HG03159 (cell line): ENCODE data around the gene TNFAIP6.
"Not testable (repeated sequence)": the region's sequence is repeated elsewhere in the genome, so short reads cannot be mapped to it uniquely, and the experiment has no call there.

Experiments
- ATAC-seq: cut with Tn5 transposase; IDR thresholded peaks from one replicate; pipeline ENCODE4 v1.9.1; 2021; ENCODE audit warnings: mild to moderate bottlenecking, moderate library complexity; ENCODE audit not compliant: unreplicated experiment

TNFAIP6 gene, protein sequence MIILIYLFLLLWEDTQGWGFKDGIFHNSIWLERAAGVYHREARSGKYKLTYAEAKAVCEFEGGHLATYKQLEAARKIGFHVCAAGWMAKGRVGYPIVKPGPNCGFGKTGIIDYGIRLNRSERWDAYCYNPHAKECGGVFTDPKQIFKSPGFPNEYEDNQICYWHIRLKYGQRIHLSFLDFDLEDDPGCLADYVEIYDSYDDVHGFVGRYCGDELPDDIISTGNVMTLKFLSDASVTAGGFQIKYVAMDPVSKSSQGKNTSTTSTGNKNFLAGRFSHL

DNA sequence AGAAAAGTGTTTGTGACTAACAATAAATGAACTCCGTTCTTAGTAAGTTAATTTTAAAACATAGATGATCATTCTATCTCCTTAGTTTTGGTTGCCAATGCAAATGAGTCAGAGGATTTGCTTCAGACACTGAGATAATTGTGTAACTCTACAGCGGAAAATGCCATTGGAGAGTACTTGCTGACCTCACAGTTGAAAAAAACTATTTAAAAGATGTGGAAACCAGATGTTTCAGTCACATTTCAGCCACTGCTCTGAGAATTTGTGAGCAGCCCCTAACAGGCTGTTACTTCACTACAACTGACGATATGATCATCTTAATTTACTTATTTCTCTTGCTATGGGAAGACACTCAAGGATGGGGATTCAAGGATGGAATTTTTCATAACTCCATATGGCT is at the start of gene TNFAIP6:
TNFAIP6 (plus strand) TSS at position 234 of the 400 bp plus-strand sequence; CDS start at position 309, 75 bp downstream.
- no peak for ATAC-seq

DNA sequence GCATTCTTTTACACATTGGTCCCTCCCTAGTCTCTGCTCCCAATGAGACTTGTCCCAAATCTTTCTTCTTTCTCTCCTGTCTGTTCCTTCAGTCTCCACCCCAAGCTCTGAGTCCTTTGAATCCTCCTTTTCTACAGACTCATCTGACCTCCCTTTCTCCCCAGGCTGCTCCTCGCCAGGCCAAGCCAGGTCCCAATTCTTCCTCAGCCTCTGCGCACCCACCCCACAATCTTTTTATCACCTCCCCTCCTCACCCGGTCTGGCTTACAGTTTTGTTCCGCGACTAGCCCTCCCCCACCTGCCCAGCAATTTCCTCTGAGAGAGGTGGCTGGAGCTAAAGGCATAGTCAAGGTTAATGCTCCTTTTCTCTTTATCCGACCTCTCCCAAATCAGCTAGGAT is 47.1 kb upstream of the TNFAIP6 start:
- not testable (repeated sequence) for ATAC-seq

DNA sequence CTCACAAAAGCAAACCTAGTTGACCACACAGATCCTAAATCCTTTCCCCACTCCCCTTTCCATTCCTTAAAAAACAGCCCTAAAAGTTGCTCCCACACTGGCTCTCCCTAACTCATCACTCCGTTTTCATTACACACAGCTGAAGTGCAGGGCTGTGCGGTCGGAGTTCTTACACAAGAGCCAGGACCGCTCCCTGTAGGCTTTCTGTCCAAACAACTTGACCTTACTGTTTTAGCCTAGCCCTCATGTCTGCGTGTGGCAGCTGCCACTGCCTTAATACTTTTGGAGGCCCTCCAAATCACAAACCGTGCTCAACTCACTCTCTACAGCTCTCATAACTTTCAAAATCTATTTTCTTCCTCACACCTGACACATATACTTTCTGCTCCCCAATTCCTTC is 45.0 kb upstream of the TNFAIP6 start:
- ATAC-seq = not testable (repeated sequence)

DNA sequence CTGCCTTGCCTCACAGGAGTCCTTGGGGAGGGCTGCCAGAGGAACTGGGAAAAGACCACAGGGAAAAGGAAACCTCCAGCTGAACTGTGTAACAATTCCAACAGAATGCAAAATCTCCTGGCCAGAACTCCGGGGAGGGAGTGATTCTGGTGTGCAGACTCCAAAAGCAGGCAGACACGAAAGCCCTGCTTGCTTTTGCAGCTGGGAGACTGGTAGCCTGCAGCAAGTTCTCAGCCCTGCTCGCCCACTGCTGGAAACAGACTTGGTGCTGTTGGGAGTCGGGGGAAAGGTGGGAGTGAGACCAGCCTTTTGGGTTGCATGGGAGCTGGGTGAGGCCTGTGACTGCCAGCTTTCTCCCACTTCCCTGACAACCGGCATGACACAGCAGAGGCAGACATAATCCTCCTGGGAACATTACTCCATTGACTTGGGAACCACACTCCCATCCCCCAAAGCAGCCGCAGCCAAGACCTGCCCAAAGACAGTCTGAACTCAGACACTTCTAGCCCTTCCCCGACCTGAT is 42.0 kb upstream of the TNFAIP6 start:
- no peak for ATAC-seq

DNA sequence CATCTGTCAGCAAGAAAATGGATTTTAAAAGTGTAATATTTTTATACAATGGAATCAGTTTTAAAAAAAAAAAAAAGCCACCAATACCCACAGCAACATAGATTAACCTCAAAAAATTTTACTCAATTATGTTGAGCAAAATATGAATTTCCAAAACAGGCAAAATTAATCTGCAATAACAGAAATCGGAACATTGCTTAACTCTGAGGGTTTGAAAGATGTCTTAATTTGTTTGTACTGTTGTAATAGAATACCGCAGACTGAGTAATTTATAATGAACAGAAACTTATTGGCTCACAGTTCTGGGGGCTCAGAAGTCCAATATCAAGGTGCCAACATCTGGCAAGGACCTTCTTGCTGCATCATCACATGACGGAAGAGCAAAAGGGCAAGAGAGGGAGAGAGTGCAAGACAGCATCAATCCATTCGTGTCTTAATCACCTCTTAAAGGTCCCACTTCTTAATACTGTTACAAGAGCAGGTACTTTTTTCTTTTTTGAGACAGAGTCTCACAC is 31.8 kb upstream of the TNFAIP6 start:
- no peak for ATAC-seq

DNA sequence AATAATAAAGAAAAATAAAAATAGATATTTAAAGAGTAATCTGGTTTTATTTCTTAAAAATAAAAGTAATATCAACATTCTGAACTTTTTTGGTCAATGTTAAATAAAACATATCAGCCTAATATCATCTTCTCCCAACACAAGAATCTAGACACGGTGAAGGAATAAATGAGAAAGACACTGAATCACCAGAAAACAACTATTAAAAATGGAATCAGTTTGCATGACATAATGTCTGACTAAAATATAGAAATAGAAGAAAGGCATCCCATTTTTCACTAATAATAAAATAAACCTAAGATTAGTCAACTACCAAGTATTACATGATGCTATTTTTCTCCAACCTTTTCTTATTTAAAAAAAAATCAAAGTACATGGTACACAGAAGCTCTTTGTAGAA is 30.8 kb upstream of the TNFAIP6 start:
- no peak for ATAC-seq

DNA sequence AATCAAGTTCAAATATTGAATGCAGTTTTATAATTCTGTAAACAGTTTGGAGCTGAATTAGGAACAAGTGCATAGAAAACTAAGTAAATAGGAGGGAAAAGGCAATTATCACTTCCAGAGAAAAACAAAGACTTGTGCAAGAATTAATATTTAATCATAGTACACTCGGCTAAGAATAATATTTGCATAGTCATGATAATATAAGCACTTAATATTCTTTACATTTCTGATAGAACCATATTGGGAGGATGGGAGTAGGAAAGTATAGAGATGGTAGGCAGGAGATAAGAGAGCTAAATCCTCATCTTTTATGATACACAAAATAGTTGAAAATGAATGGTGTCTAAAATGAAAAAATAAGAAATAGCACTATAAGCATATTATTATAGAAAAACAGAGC is 27.4 kb upstream of the TNFAIP6 start:
- no peak for ATAC-seq

DNA sequence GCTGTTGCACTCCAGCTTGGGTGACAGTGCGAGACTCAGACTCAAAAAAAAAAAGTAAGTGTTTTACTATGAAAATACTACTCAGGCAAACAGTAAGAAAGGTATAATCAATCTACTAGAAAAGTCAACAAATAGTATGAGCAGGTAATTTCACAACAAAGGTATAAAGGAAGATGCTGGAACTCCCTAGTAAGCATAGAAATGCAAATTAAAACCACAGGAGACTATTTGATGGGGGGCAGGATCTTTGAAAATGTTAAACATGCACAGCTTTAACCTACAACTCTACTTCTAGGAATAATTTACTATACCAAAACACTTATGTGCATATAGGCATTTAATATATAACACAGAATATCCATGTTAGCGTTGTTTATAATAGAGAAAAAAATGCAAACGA is 24.3 kb upstream of the TNFAIP6 start:
- ATAC-seq = no peak

DNA sequence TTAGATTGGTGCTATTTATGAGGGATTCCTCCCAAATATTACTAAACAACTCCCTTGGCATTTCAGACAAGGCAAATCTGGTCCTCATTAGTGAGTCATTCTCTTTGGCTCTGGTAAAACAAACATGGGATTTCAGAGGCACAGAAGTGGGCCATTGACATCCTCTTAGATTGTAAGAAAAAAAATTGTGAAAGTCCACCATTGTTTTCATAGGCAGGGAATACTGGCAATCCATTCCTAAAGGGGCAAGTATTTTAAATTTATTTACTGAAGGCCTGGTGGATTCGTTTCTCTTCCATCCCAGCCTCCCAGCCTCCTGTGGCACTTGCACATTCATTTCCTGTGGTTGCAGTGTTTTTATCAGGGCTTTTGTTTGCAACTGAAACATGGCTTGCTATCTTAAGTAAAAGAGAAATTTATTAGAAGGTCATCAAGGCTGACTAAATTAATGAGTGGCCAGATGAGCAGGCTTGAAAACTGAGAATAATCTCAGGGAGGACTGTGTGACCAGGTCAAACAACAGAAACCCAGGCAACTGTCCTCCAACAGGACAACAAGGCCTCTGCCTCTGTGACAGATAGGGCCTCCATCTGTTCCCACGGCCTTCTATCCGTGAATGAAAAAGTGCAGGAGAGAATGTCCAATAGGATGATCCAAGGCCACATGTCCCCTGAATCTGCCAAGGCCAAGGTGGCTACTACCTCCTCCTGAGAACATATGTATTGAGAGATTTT is 23.1 kb upstream of the TNFAIP6 start:
- ATAC-seq = no peak

DNA sequence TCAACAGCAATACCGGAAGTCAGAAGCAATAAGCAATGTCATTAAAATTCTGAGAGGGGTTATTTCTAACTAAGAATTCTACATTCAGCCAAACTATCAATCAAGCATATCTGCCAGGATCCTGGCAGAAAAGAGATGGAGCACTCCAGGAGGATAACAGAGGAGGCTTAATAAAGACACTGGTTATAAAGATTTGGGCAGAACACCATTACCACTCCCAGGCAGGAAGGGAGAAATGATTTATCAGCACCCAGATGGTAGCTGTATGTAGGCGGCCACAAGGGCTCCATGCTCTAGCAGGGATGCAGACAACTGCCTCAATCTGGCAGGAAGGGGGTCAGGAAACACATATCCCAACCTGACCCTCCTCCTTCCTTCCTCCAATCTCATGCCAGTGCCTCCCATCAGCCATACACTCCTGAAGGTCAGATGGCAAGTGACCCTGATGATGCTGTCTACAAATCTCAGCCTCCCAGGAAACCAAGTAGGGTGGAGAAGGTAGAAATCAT is 20.5 kb upstream of the TNFAIP6 start:
- no peak for ATAC-seq

DNA sequence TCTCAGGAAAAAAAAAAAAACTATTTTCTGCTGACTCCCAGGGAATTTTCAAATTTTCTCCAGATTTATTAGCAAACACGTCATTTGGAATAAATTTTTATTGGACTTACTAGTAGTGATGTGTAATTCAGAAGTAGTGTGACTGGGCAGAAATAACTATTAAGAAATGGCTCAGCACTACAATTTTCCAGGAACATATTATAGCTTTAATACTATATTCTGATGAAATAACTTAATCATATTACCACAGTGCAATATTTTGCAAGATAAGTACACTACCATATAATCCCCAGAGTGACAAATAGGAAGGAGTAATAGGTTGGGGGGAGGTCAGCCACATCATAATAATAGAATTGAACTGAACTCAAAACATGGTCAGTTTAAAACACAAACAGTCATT is 19.7 kb upstream of the TNFAIP6 start:
- ATAC-seq = no peak

DNA sequence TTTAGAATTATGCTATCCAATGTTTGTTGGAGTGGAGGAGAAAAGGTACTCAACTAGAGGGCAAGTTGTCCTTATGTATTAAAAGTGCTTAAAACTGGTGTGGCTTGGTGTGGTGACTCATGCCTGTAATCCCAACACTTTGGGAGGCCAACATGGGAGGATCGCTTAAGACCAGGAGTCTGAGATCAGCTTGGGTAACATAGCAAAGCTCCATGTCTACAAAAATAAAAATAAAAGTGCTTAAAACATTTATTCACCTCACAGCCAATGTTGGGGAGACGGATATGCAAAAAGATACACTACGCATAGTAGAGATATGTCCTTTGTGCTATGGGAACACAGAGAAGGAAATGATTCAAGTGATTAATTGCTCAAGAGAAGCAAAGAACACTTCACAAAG is 19.3 kb upstream of the TNFAIP6 start:
- no peak for ATAC-seq

DNA sequence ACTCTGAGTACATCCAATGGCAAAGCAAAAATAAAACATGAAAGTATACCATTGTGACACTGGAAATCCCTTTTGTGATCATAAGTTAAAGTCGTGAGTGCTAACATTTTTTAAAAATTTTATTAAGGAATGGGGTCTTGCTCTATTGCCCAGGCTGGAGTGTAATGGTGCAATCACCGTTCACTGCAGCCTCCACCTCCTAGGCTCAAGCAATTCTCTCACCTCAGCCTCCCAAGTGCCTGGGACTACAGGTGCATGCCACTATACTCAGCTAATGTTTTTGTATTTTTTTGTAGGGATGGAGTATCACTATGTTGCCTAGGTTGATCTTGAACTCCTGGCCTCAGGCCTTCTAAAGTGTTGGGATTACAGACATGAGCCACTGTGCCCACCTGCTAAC is 14.3 kb upstream of the TNFAIP6 start:
- no peak for ATAC-seq

DNA sequence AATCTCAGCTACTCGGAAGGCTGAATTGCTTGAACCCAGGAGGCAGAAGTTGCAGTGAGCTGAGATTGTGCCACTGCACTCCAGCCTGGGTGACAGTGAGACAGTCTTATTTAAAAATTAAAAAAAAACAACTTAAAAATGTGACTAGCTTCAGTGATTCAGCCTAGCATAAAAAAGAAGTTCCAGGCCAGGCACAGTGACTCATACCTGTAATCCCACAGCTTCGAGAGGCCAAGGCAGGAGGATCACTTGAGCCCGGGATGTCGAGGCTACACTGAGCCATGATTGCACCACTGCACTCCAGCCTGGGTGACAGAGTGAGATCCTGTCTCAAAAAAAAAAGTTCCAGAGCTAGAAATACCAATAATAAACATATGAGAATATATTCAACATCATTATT is 13.2 kb upstream of the TNFAIP6 start:
- not testable (repeated sequence) for ATAC-seq

DNA sequence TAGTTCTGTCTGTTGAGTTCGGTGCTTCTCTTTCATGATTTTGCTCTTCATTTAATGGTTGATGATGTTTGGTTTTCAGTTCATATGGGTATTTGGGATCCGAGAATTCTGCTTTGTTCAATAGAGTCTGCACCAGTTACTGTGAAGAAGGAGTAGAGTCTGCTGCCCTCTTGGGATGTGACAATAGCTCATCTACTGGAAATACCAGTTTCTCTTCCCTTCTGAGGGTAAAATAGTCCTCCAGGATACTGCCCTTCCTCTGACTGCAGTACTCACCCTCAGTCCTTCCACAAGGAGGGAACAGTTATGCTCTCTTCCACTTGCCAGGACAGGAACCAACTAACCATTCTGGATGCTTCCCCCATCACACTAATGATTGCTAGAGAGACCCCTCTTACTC is 12.5 kb upstream of the TNFAIP6 start:
- no peak for ATAC-seq

DNA sequence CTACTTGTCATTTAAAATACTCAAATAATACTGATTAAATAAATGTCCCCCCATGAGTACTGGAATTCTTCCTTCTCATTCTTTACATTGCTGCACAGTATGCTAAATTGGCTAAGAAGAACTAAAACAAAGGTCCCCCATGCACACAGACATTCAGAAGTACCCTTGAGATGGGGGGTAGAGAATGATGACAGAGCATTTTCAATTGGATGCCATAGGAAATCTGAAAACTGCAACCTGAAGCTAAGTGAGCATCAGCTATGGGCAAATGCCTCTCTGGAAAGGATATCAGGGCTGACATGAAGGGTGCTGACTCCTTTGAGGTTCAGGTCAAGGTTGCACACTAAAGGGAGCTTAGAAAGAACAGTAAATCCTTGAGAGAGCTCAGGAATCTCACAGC is 10.1 kb upstream of the TNFAIP6 start:
- ATAC-seq = no peak

DNA sequence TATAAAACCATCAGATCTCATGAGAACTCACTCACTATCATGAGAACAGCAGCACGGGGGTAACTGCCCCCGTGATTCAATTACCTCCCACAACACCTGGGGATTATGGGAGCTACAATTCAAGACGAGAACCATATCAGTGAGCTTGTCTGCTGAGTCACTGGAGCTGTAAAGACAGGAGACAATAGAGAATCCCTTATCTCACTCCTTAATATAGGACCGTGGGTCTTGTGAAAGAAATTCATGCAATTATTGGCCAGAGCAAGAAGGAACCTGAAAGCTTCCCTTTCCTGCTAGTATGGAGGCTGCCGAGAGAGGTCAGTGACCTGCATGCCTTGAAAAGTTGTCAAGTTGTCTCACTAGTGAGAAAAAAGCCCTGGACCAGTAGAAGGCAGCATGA is 9.5 kb upstream of the TNFAIP6 start:
- ATAC-seq = no peak

DNA sequence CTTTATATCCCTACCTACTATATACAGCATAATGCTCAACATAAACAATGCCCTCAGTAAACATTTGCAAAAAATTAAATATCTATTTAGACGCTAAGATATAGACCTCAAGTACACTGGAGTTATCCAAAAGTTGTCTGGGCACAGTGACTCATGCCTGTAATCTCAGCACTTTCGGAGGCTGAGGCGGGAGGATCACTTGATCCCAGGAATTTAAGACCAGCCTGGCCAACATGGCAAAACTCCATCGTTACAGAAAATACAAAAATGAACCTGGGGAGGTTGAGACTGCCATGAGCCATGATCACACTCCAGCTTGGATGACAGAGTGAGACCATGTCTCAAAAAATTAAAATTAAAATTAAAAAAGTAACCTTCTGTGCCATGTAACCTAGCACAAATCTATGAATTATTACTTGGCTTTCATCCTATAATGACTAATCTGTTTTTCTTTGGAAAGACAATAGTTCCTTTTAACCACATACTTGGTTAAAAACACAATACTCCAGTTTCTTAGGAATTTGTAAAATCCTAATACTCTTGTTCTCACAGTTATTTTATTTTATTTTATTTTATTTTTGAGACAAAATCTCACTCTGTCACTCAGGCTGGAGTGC is 6.7 kb upstream of the TNFAIP6 start:
- ATAC-seq = no peak

DNA sequence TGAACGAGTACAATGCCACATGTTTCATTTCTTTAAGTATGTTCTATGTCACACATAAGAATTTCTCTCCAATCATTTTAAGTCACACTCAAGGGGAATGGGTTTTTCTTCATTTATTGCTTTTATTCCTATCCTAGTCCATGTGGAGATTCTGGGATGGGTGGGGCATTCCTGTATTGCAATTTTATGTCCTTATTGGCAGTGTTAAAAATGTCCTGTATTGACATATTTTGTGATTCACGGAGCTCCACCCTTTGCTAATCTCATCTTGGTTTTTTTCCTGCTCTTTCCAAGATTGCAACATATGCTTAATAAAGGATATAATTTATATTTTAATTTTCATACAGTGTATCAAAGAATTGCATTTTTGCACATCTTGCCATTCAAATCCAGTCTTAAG is 3.4 kb upstream of the TNFAIP6 start:
- ATAC-seq = no peak

DNA sequence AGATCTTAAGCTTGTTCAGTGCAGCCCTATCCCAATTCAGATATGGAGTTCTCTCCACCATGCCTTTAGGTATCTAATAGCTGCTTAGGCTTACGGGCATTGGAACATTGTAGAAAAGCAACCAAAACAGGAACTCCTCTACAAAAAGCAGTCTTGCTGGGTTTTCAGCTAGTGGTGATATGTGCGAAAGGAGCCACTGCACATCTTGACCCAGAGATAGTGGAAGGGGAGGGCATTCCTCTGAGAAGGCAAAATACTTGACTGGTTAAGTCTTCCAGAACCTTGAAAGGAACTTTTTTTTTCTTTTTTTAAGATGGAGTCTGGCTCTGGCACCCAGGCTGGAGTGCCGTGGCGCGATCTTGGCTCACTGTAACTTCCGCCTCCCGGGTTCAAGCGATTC is 2.6 kb upstream of the TNFAIP6 start:
- no peak for ATAC-seq

DNA sequence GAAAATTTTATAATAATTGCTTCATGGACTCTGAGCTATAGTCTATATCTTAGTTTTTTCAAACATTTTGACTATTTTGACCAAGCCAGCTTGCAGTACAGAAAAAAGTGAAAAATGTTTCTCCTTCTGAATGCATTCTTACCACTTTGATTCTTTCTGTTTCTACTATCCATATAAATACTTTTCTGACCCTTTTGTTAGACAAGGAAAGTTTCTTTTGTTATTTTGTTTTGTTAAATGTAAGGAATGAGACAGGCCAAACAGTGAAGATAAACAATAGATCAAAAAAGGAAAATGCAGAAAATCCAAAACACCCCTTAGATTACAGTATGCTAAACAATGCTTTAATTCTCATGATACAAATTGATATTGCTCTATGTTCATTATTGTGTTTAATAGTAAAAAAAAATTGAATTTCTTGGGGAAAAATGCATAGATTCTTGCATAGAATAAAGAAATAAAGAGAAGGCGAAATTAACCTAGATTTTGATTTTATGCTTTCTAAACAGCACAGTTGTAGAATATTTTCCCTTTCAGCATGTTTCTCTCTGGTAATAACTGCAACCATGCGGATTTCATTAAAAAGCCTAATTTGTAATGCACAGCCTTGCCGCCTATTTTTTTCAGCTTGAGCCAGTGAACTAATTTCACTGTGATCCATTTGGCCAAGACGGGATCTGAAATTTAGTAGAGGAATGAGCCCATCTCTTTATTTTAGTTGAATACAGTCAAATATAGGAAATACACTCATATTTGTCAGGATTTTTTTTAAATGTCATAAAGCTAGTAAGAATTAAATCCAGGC is 976 bp downstream of the TNFAIP6 start:
- ATAC-seq = no peak
